NCI-H82 (cell line): Measurements from ENCODE around the gene PML.
A peak's percentile ranks its signal among the peaks of the same experiment; 100 is the strongest.

Experiments used
- DNase-seq: peaks from one replicate; lab custom pipeline; 2025; lab: John Stamatoyannopoulos, UW

The PML gene

GRCh38 chr15:74008901-74009300, 14.4 kb downstream of the PML start:
- DNase-seq: no peak

GRCh38 chr15:74010929-74011540, 16.5 kb downstream of the PML start:
- DNase-seq: no peak

GRCh38 chr15:74011610-74012009, 17.1 kb downstream of the PML start:
- DNase-seq: no peak

- no peak for DNase-seq
Measured at GRCh38 chr15:74013374-74013894, 18.9 kb downstream of the PML start.

- no peak for DNase-seq
Measured at GRCh38 chr15:74019734-74020133, 25.2 kb downstream of the PML start.

GRCh38 chr15:74022706-74023470, 28.4 kb downstream of the PML start:
- DNase-seq: no peak

GRCh38 chr15:74024687-74025086, 30.2 kb downstream of the PML start:
- DNase-seq: no peak

GRCh38 chr15:74025436-74025835, 30.9 kb downstream of the PML start:
- DNase-seq: no peak

GRCh38 chr15:74027688-74028087, 33.2 kb downstream of the PML start:
- DNase-seq: no peak

- DNase-seq: no peak
Measured at GRCh38 chr15:74028646-74029045, 34.1 kb downstream of the PML start.

GRCh38 chr15:74032046-74032445, 37.5 kb downstream of the PML start:
- no peak for DNase-seq

- no peak for DNase-seq
Measured at GRCh38 chr15:74032606-74033561, 38.4 kb downstream of the PML start.

GRCh38 chr15:74034206-74034755, 39.8 kb downstream of the PML start:
- no peak for DNase-seq

- peak; percentile 21 for DNase-seq
Measured at GRCh38 chr15:74035121-74036017, 40.9 kb downstream of the PML start.

GRCh38 chr15:74036271-74037170, 42.0 kb downstream of the PML start:
- DNase-seq: peak; percentile 82

- DNase-seq: no peak
Measured at GRCh38 chr15:74037171-74038117, 42.9 kb downstream of the PML start.

- no peak for DNase-seq
Measured at GRCh38 chr15:74038707-74039655, 44.5 kb downstream of the PML start.

GRCh38 chr15:74039656-74040010, 45.1 kb downstream of the PML start:
- DNase-seq: no peak
